Neural cell (in vitro differentiated cells): Measurements from ENCODE around the gene RALGPS2. TPM values are rescaled to one million over a fixed set of nuclear protein-coding genes. Genes with fewer than 3 reads are reported as not detected.

Experiments used
- H2AFZ ChIP-seq: fragments of 200-600, 300-800 bp; sonication (generic), shearing (Covaris generic); 2 replicates; pipeline ENCODE4 v1.6.0; 2014; ENCODE audit warnings: low read depth, mild to moderate bottlenecking, antibody characterized with exemption, low read length, moderate library complexity
- H3F3A ChIP-seq: fragments of 200-600 bp; shearing (Covaris generic); 2 replicates; pipeline ENCODE4 v1.6.1; 2016; ENCODE audit warnings: mild to moderate bottlenecking, moderate library complexity, mixed read lengths, antibody characterized with exemption, low read length; ENCODE audit not compliant: insufficient read depth, poor library complexity, severe bottlenecking
- H3K27ac ChIP-seq: fragments of 200-600, 300-800 bp; sonication (generic), shearing (Covaris generic); 2 replicates; pipeline ENCODE4 v1.5.1; 2014; ENCODE audit warnings: mild to moderate bottlenecking, low read length, moderate library complexity
- H3K27me3 ChIP-seq: fragments of 300-800, 200-600 bp; sonication (generic), shearing (Covaris generic); 2 replicates; pipeline ENCODE4 v1.6.0; 2014; ENCODE audit warnings: mild to moderate bottlenecking, low read depth, low read length, moderate library complexity; ENCODE audit not compliant: insufficient read depth
- H3K36me3 ChIP-seq: fragments of 300-800, 200-600 bp; sonication (generic), shearing (Covaris generic); 2 replicates; pipeline ENCODE4 v1.5.1; 2014; ENCODE audit warnings: mild to moderate bottlenecking, antibody characterized with exemption, low read length, moderate library complexity; ENCODE audit not compliant: insufficient read depth
- H3K4me2 ChIP-seq: fragments of 300-800, 200-600 bp; sonication (generic), shearing (Covaris generic); 2 replicates; pipeline ENCODE4 v1.6.0; 2014; ENCODE audit warnings: mild to moderate bottlenecking, low read length
- H3K4me3 ChIP-seq: fragments of 300-800, 200-600 bp; sonication (generic), shearing (Covaris generic); 2 replicates; pipeline ENCODE4 v1.5.1; 2014; ENCODE audit warnings: mild to moderate bottlenecking, low read length, moderate library complexity
- H3K79me2 ChIP-seq: fragments of 200-600 bp; shearing (Covaris generic); replicated peaks from 2 replicates; pipeline ENCODE4 v1.6.0; 2014; ENCODE audit warnings: mild to moderate bottlenecking, low read length, moderate library complexity; ENCODE audit not compliant: insufficient read depth
- H3K9ac ChIP-seq: fragments of 300-800, 200-600 bp; sonication (generic), shearing (Covaris generic); 2 replicates; pipeline ENCODE4 v1.6.1; 2016; ENCODE audit warnings: mild to moderate bottlenecking, low read length, mixed read lengths
- H3K9me2 ChIP-seq: fragments of 200-600 bp; shearing (Covaris generic); 2 replicates; pipeline ENCODE4 v1.6.1; 2016; ENCODE audit warnings: mild to moderate bottlenecking, low read length, mixed read lengths; ENCODE audit not compliant: insufficient read depth
- H3K9me3 ChIP-seq: fragments of 200-600, 300-800 bp; sonication (generic), shearing (Covaris generic); 2 replicates; pipeline ENCODE4 v1.6.1; 2016; ENCODE audit warnings: mild to moderate bottlenecking, mixed run types, low read length, moderate library complexity, mixed read lengths
- H4K20me1 ChIP-seq: fragments of 200-600 bp; shearing (Covaris generic); 2 replicates; pipeline ENCODE4 v1.6.1; 2016; ENCODE audit warnings: mild to moderate bottlenecking, mixed run types; ENCODE audit not compliant: insufficient read depth
- CTCF ChIP-seq: fragments of 450-650 bp; IDR thresholded peaks from 2 replicates; pipeline ENCODE4 v1.5.1; 2014; ENCODE audit warnings: antibody characterized with exemption, mild to moderate bottlenecking, moderate library complexity; ENCODE audit not compliant: poor library complexity, severe bottlenecking
- EP300 ChIP-seq: fragments of 450-650 bp; conservative IDR thresholded peaks from 2 replicates; pipeline ENCODE4 v1.6.1; 2014; ENCODE audit warnings: antibody characterized with exemption, mild to moderate bottlenecking, moderate library complexity; ENCODE audit not compliant: poor library complexity, severe bottlenecking
- EZH2 ChIP-seq: fragments of 200-600, 300-800 bp; shearing (Covaris generic), sonication (generic); IDR thresholded peaks from 2 replicates; pipeline ENCODE4 v1.6.1; 2014; ENCODE audit warnings: antibody characterized with exemption, low read length, borderline replicate concordance, mild to moderate bottlenecking; ENCODE audit not compliant: insufficient read depth, poor library complexity, severe bottlenecking
- MXI1 ChIP-seq: fragments of 450-650 bp; conservative IDR thresholded peaks from 2 replicates; pipeline ENCODE4 v1.6.1; 2014; ENCODE audit warnings: antibody characterized with exemption, mild to moderate bottlenecking; ENCODE audit not compliant: poor library complexity, severe bottlenecking
- POLR2AphosphoS5 ChIP-seq: IDR thresholded peaks from 2 replicates; pipeline ENCODE4 v1.6.1; 2012
- RAD21 ChIP-seq: fragments of 450-650 bp; conservative IDR thresholded peaks from 2 replicates; pipeline ENCODE4 v1.6.1; 2014; ENCODE audit warnings: antibody characterized with exemption, mild to moderate bottlenecking, moderate library complexity
- REST ChIP-seq: IDR thresholded peaks from 2 replicates; pipeline ENCODE4 v1.6.1; 2012; ENCODE audit warnings: borderline replicate concordance
- SMC3 ChIP-seq: fragments of 450-650 bp; conservative IDR thresholded peaks from 2 replicates; pipeline ENCODE4 v1.6.1; 2014; ENCODE audit warnings: antibody characterized with exemption, mild to moderate bottlenecking, moderate library complexity; ENCODE audit not compliant: poor library complexity
- TAF1 ChIP-seq: IDR thresholded peaks from 2 replicates; pipeline ENCODE4 v1.6.1; 2012; ENCODE audit warnings: low read depth
- polyA plus RNA-seq: library from polyadenylated mRNA; depleted of rRNA; stranded (reverse); fragments of >200 nt; gene quantifications from 2 replicates; pipeline ENCODE4 v1.2.3, GENCODE V29; 2014

Gene RALGPS2
- polyA plus RNA-seq, 1 donor from 2014 or later = 26.6 TPM

GRCh38 chr1:178962853-178963711 is 238.0 kb downstream of the RALGPS2 start:
- no peak overlapping the region for H3K27ac ChIP-seq
- H3K36me3 ChIP-seq = no peaks in the 10 kb centered on the region
- H4K20me1 ChIP-seq = no peaks in the 10 kb centered on the region
- no peaks in the 10 kb centered on the region for H3F3A ChIP-seq
- no peak for TF ChIP-seq EZH2
- TF ChIP-seq EP300 = no peak
- TF ChIP-seq REST = no peak
- H3K27me3 ChIP-seq = no peaks in the 10 kb centered on the region
- H3K4me3 ChIP-seq = no peak overlapping the region
- H3K9ac ChIP-seq = no peak overlapping the region
- no peak overlapping the region for H3K4me2 ChIP-seq
- no peaks in the 10 kb centered on the region for H3K9me2 ChIP-seq
- no peaks in the 10 kb centered on the region for H3K79me2 ChIP-seq
- H3K9me3 ChIP-seq = no peaks in the 10 kb centered on the region
- no peak overlapping the region for H2AFZ ChIP-seq

GRCh38 chr1:178964469-178965330 is 239.7 kb downstream of the RALGPS2 start:
- no peaks in the 10 kb centered on the region for H3K9me2 ChIP-seq
- no peaks in the 10 kb centered on the region for H3K79me2 ChIP-seq
- no peaks in the 10 kb centered on the region for H3K36me3 ChIP-seq
- TF ChIP-seq POLR2AphosphoS5 (no peak), RAD21 (no peak), EP300 (no peak), MXI1 (no peak), SMC3 (no peak), TAF1 (no peak), CTCF (no peak), EZH2 (no peak), REST (no peak)
- no peak overlapping the region for H3K9ac ChIP-seq
- H3K4me3 ChIP-seq = no peak overlapping the region
- no peaks in the 10 kb centered on the region for H3K27me3 ChIP-seq
- H2AFZ ChIP-seq = no peak overlapping the region
- H3F3A ChIP-seq = no peaks in the 10 kb centered on the region
- H4K20me1 ChIP-seq = no peaks in the 10 kb centered on the region
- no peak overlapping the region for H3K27ac ChIP-seq
- no peak overlapping the region for H3K4me2 ChIP-seq
- no peaks in the 10 kb centered on the region for H3K9me3 ChIP-seq
